Suprapubic skin (tissue), 4 donors: ENCODE data around the gene SCAP. TPM values are rescaled to one million over a fixed set of nuclear protein-coding genes. Genes with fewer than 3 reads are reported as not detected.

Experiments used
- DNase-seq, 2 donors: peaks; one replicate each; pipeline ENCODE4 v3.0.0-alpha.2; 2019; ENCODE audit warnings: low spot score in 2 of 2
- H3K27ac ChIP-seq: fragments of 200-600 bp; sonication (generic); one replicate; pipeline ENCODE4 v1.5.1; 2019
- H3K27me3 ChIP-seq: fragments of 200-600 bp; sonication (generic); one replicate; pipeline ENCODE4 v1.5.1; 2019
- H3K36me3 ChIP-seq: fragments of 200-600 bp; sonication (generic); one replicate; pipeline ENCODE4 v1.5.1; 2019
- H3K4me1 ChIP-seq: fragments of 200-600 bp; sonication (generic); one replicate; pipeline ENCODE4 v1.5.1; 2019
- H3K4me3 ChIP-seq: fragments of 200-600 bp; sonication (generic); one replicate; pipeline ENCODE4 v1.5.1; 2019; ENCODE audit warnings: mild to moderate bottlenecking
- H3K9me3 ChIP-seq: fragments of 200-600 bp; sonication (generic); one replicate; pipeline ENCODE4 v1.5.1; 2019
- EP300 ChIP-seq: sonication (generic); formaldehyde crosslinking; IDR thresholded peaks from one replicate; pipeline ENCODE4 v1.6.1; 2017; ENCODE audit warnings: antibody characterized with exemption
- POLR2A ChIP-seq, 2 donors: fragments of 450-650 bp; IDR thresholded peaks; one replicate each; pipeline ENCODE4 v1.6.1; 2017; ENCODE audit warnings: antibody characterized with exemption in 2 of 2, mild to moderate bottlenecking in 2 of 2, moderate library complexity in 2 of 2
- POLR2AphosphoS5 ChIP-seq, 3 donors: sonication (generic); formaldehyde crosslinking; IDR thresholded peaks; one replicate each; pipeline ENCODE4 v1.6.1; 2017; ENCODE audit warnings: antibody characterized with exemption in 3 of 3
- WGBS: methylation state at CpG from one replicate; pipeline ENCODE4 v1.1.5; 2018; 5-methylcytosine and 5-hydroxymethylcytosine counted together
- total RNA-seq, 4 donors: library from RNA; depleted of rRNA; stranded (reverse); fragments of >200 nt; gene quantifications; one replicate each; pipeline ENCODE4 v1.1.0, GENCODE V29; 2016
- TF ChIP-seq, protein P1 (sequence below), 2 donors: fragments of 200-600 bp in 1 of 2; fragments of 450-650 bp in 1 of 2; sonication (generic) in 1 of 2; IDR thresholded peaks; one replicate each; pipeline ENCODE4 v1.5.1; 2016 to 2019; ENCODE audit warnings: antibody characterized with exemption in 2 of 2, mild to moderate bottlenecking in 1 of 2, moderate library complexity in 1 of 2

SCAP gene
- total RNA-seq, 4 donors from 2014 or later = 142 to 195 (median 151) TPM

DNA sequence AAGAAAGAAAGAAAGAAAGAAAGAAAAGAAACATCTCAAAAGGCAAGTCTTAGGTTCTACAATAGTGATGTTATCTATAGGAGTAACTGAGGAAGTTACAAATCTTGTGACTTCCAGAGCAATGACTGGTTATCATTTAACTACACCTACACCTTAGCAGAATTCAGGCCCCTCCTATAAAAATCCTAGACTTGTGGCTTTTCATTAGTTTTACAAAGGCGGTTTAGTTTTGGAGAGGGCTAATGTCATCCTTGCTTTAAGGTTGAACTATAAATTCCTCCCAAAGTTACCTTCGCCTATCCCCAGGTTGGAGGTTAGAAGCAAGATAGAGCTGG is 4.1 kb upstream of the SCAP start:
- DNase-seq = no peak
- no peaks in the 10 kb centered on the region for H3K27me3 ChIP-seq
- no peak overlapping the region for H3K4me3 ChIP-seq
- TF ChIP-seq, protein P1, sequence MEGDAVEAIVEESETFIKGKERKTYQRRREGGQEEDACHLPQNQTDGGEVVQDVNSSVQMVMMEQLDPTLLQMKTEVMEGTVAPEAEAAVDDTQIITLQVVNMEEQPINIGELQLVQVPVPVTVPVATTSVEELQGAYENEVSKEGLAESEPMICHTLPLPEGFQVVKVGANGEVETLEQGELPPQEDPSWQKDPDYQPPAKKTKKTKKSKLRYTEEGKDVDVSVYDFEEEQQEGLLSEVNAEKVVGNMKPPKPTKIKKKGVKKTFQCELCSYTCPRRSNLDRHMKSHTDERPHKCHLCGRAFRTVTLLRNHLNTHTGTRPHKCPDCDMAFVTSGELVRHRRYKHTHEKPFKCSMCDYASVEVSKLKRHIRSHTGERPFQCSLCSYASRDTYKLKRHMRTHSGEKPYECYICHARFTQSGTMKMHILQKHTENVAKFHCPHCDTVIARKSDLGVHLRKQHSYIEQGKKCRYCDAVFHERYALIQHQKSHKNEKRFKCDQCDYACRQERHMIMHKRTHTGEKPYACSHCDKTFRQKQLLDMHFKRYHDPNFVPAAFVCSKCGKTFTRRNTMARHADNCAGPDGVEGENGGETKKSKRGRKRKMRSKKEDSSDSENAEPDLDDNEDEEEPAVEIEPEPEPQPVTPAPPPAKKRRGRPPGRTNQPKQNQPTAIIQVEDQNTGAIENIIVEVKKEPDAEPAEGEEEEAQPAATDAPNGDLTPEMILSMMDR (IDR thresholded peaks at IDR 0.05) = no peak
- no peak for TF ChIP-seq POLR2A (IDR thresholded peaks at IDR 0.05)
- TF ChIP-seq EP300 = no peak
- TF ChIP-seq POLR2AphosphoS5 (IDR thresholded peaks at IDR 0.05) = no peak
- no peak overlapping the region for H3K27ac ChIP-seq
- WGBS = 88% methylated on average over 2 of the region's 2 CpGs
- H3K4me1 ChIP-seq = peaks cover 14% of the 10 kb centered on the region
- H3K9me3 ChIP-seq = no peaks in the 10 kb centered on the region
- no peaks in the 10 kb centered on the region for H3K36me3 ChIP-seq

- Histone ChIP-seq H3K4me1 (peaks cover 32% of the 10 kb centered on the region), H3K4me3 (no peak overlapping the region), H3K27me3 (no peaks in the 10 kb centered on the region), H3K9me3 (no peaks in the 10 kb centered on the region), H3K27ac (no peak overlapping the region), H3K36me3 (no peaks in the 10 kb centered on the region)
- no peak for DNase-seq
- TF ChIP-seq EP300 = no peak
These were observed 2.3 kb upstream of the SCAP start for GRCh38 chr3:47478022-47478421.

DNA sequence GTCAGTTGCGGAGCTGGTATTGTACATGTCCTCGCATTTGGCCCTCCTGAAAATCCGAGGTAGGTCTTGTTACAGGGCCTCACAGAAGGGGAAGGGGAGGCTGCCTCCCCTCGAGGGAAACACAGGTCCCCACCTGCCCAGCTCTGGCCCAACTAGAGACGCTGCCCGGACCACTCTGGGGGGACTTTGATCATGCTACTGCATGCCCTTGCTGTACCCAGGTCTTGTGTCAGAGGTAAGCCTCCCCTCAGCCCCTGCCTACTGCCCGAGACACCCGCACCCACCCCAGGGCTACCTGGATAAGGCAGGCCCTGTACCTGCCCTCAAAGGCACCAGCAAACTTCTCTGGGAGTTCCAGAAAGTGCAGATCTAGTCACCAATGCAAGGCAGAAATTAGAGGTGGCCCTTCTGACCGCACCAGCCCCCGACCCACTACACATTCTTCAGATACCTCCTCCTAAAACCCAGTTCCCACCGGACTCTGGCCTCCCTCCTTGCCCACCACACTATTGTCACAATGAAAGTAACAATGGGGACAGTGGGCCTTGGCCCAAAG is 981 bp upstream of the SCAP start:
- WGBS = 84% methylated on average over 10 of the region's 11 CpGs
- TF ChIP-seq POLR2AphosphoS5 (IDR thresholded peaks at IDR 0.05) = no peak
- TF ChIP-seq EP300 = no peak
- TF ChIP-seq POLR2A (IDR thresholded peaks at IDR 0.05) = no peak
- TF ChIP-seq, protein P1 (IDR thresholded peaks at IDR 0.05) = no peak
- H3K27me3 ChIP-seq = no peaks in the 10 kb centered on the region
- peaks cover 36% of the 10 kb centered on the region for H3K4me1 ChIP-seq
- peak overlapping the region; percentile 98 for H3K4me3 ChIP-seq
- peak overlapping the region; percentile 92 for H3K27ac ChIP-seq
- H3K36me3 ChIP-seq = no peaks in the 10 kb centered on the region
- no peak for DNase-seq
- H3K9me3 ChIP-seq = no peaks in the 10 kb centered on the region

GRCh38 chr3:47476330-47476626 is 537 bp upstream of the SCAP start:
- Histone ChIP-seq H3K27ac (peak overlapping the region; percentile 92), H3K4me3 (peak overlapping the region; percentile 98), H3K9me3 (no peaks in the 10 kb centered on the region), H3K27me3 (no peaks in the 10 kb centered on the region), H3K4me1 (peaks cover 36% of the 10 kb centered on the region), H3K36me3 (no peaks in the 10 kb centered on the region)
- TF ChIP-seq EP300 = no peak
- no peak for TF ChIP-seq POLR2AphosphoS5 (IDR thresholded peaks at IDR 0.05)
- no peak for TF ChIP-seq POLR2A (IDR thresholded peaks at IDR 0.05)
- TF ChIP-seq, protein P1 (IDR thresholded peaks at IDR 0.05) = no peak
- WGBS = 61% methylated on average over 5 of the region's 5 CpGs
- DNase-seq = no peak

DNA sequence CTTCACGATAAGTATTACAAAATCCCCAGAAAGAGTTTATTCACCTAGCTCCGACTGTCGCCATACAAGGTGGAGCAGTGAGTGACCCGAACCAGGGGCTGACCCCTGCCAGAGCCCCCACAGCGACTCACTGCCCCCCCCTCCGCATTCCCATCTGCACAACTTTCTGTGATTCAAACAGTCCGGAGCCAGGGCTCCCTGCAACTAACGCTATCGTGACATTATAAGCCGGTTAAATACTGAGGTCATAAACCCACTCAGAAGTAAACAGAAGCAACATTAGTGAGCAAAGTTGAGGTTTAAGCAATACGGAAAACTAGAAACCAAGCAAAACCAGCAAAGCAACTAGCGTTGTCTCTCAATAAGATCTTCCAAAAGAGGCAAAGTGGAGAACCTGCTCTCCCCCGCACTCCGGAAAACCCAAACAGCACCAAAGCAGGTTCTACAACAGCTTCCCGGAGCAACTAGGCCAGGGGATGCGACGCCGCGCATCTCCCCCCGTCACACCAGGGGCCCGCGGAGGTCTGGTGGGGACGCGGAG is 642 bp downstream of the SCAP start:
- Histone ChIP-seq H3K27ac (peak overlapping the region; percentile 92), H3K4me3 (peak overlapping the region; percentile 98), H3K9me3 (no peaks in the 10 kb centered on the region), H3K27me3 (no peaks in the 10 kb centered on the region), H3K4me1 (peaks cover 36% of the 10 kb centered on the region), H3K36me3 (no peaks in the 10 kb centered on the region)
- under 1% methylated on average over 23 of the region's 24 CpGs for WGBS
- DNase-seq = no peak
- TF ChIP-seq POLR2A (IDR thresholded peaks at IDR 0.05) (no peak), EP300 (no peak), POLR2AphosphoS5 (IDR thresholded peaks at IDR 0.05) (no peak)
- TF ChIP-seq, protein P1 (IDR thresholded peaks at IDR 0.05) = no peak

DNA sequence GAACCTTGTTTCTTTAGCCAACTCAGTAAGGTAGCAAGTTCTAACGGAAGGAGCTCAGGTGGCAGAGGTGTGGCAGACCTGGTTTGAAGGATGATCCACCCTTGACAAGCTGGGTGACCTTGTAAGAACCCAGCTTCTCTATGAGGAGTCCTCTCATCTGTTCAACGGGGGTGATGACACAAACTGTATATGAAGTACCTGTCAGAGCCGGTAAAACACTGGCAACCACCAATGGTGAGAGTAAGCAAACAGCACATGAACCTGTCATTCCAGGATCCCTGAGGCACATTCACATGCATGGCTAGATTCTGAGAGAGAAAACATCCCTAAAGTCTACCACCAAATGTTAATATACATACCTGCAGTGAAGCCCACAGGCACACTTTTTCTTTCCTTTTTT is 2.4 kb downstream of the SCAP start:
- TF ChIP-seq POLR2A (IDR thresholded peaks at IDR 0.05) (no peak), POLR2AphosphoS5 (IDR thresholded peaks at IDR 0.05) (no peak), EP300 (no peak)
- TF ChIP-seq, protein P1 (IDR thresholded peaks at IDR 0.05) = no peak
- H3K27me3 ChIP-seq = no peaks in the 10 kb centered on the region
- no peak overlapping the region for H3K4me3 ChIP-seq
- H3K36me3 ChIP-seq = no peaks in the 10 kb centered on the region
- peaks cover 36% of the 10 kb centered on the region for H3K4me1 ChIP-seq
- H3K27ac ChIP-seq = no peak overlapping the region
- H3K9me3 ChIP-seq = no peaks in the 10 kb centered on the region
- 54% methylated on average over 3 of the region's 3 CpGs for WGBS
- DNase-seq = no peak
